Spleen (tissue), 11 donors: Measurements from ENCODE around the gene TPST1. TPM values are rescaled to one million over a fixed set of nuclear protein-coding genes. Genes with fewer than 3 reads are reported as not detected.

ENCODE experiments used
- DNase-seq: peaks from one replicate; pipeline ENCODE4 v3.0.0-alpha.2; 2020
- H3K27ac ChIP-seq, 8 donors: fragments of 200-600 bp; sonication (generic) in 7 of 8; 1 replicate in 4 of 8; 2 replicates in 4 of 8; pipeline versions ENCODE4 v1.5.0 to v1.8.0; 2016 to 2021; ENCODE audit warnings: inconsistent platforms in 4 of 8, mild to moderate bottlenecking in 4 of 8, moderate library complexity in 1 of 8
- H3K27me3 ChIP-seq, 7 donors: fragments of 200-600 bp; sonication (generic) in 6 of 7; replicated peaks in 1 of 7; 1 replicate in 4 of 7; 2 replicates in 3 of 7; pipeline versions ENCODE4 v1.5.0 to v1.8.0; 2016 to 2021; ENCODE audit warnings: inconsistent platforms in 3 of 7, mild to moderate bottlenecking in 1 of 7
- H3K36me3 ChIP-seq, 6 donors: fragments of 200-600 bp; sonication (generic) in 5 of 6; 1 replicate in 4 of 6; 2 replicates in 2 of 6; pipeline versions ENCODE4 v1.5.0 to v1.8.0; 2016 to 2021; ENCODE audit warnings: inconsistent platforms in 2 of 6
- H3K4me1 ChIP-seq, 6 donors: fragments of 200-600 bp; sonication (generic) in 5 of 6; 1 replicate in 3 of 6; 2 replicates in 3 of 6; pipeline versions ENCODE4 v1.5.0 to v1.8.0; 2016 to 2021; ENCODE audit warnings: inconsistent platforms in 3 of 6
- H3K4me3 ChIP-seq, 8 donors: fragments of 200-600 bp; sonication (generic) in 7 of 8; 1 replicate in 4 of 8; 2 replicates in 4 of 8; pipeline versions ENCODE4 v1.5.0 to v1.8.0; 2016 to 2021; ENCODE audit warnings: inconsistent platforms in 4 of 8, mild to moderate bottlenecking in 4 of 8, moderate library complexity in 2 of 8
- H3K9me3 ChIP-seq, 8 donors: fragments of 200-600 bp; sonication (generic) in 7 of 8; 1 replicate in 4 of 8; 2 replicates in 4 of 8; pipeline versions ENCODE4 v1.5.0 to v1.8.0; 2016 to 2021; ENCODE audit warnings: inconsistent platforms in 4 of 8
- CTCF ChIP-seq, 11 experiments: fragments of 200-600 bp in 7 of 11; fragments of 450-650 bp in 4 of 11; sonication (generic) in 4 of 11; IDR thresholded peaks in 8 of 11; conservative IDR thresholded peaks in 3 of 11; 1 replicate in 7 of 11; 2 replicates in 4 of 11; pipeline versions ENCODE4 v1.4.0 to v1.8.0; 2016 to 2021; ENCODE audit warnings: antibody characterized with exemption in 11 of 11, inconsistent platforms in 4 of 11, mild to moderate bottlenecking in 1 of 11
- POLR2A ChIP-seq, 3 donors: fragments of 450-650 bp; IDR thresholded peaks; one replicate each; pipeline ENCODE4 v1.5.1; 2017; ENCODE audit warnings: antibody characterized with exemption in 3 of 3, mild to moderate bottlenecking in 1 of 3
- POLR2AphosphoS5 ChIP-seq, 3 donors: sonication (generic); formaldehyde crosslinking; IDR thresholded peaks; one replicate each; pipeline ENCODE4 v1.5.1; 2017; ENCODE audit warnings: antibody characterized with exemption in 3 of 3
- WGBS, 5 donors: extraction: QIAGEN DNeasy Blood & Tissue Kit in 3 of 5; methylation state at CpG; one replicate each; pipeline versions ENCODE4 v1.1.5 to v1.1.7; 2013 to 2018; 5-methylcytosine and 5-hydroxymethylcytosine counted together
- intact Hi-C: fragments of 100-400 bp; cut with DNase I; formaldehyde crosslinking; loops from one replicate; pipeline ENCODE4 v1.15.0; 2023; ENCODE audit warnings: low total_unique reads
- polyA plus RNA-seq, 3 donors: library from polyadenylated mRNA; stranded (reverse); fragments of 200-250 nt; gene quantifications; one replicate each; pipeline ENCODE4 v1.2.1, GENCODE V29; 2013
- total RNA-seq, 7 donors: library from RNA; depleted of rRNA in 3 of 7; stranded (reverse); fragments of >200 nt in 3 of 7; fragmentation: NEBNext Ultra II Directional in 4 of 7; extraction: Animal tissue kit (Norgen Biotek cat#: 25700) in 4 of 7; gene quantifications; one replicate each; pipeline versions ENCODE4 v1.1.0 to v1.2.1, GENCODE V29; 2016 to 2021
- donor health status: healthy with polysubstance abuse.
- donor health status: DM: no; HTN: no; CAD: no; lungs with moderate emphysema.
- donor health status: DM: no; HTN: no; CAD: no.
- donor health status: Bipolar disorder and iron deficiency.
- donor health status: healthy.
- donor health status: DM: no; HTN: no; CAD: no.
- donor health status: DM: yes; HTN: yes; CAD: no.

TPST1 gene
- total and polyA plus RNA-seq, 10 donors, result 4.8 to 58.5 (median 27.1) TPM

GRCh38 chr7:66356277-66356721 lies 151.2 kb downstream of the TPST1 start:
- H3K27ac ChIP-seq, result no peak overlapping the region
- H3K4me1 ChIP-seq, result peaks cover 0 to 15% (median 0%) of the 10 kb centered on the region in 6 donors
- no peaks in the 10 kb centered on the region for H3K27me3 ChIP-seq
- no peaks in the 10 kb centered on the region for H3K9me3 ChIP-seq
- DNase-seq, result no peak
- WGBS, 5 donors, result 82 to 91% (median 89%) methylated on average over 6 of the region's 6 CpGs
- no peak for TF ChIP-seq CTCF (IDR thresholded peaks at IDR 0.05 in 8 of 11, conservative IDR thresholded peaks at IDR 0.05 in 3 of 11)
- no peak for TF ChIP-seq POLR2A (IDR thresholded peaks at IDR 0.05)
- no peak for TF ChIP-seq POLR2AphosphoS5 (IDR thresholded peaks at IDR 0.05)
- intact Hi-C loops, result no loop called here
- no peak overlapping the region for H3K4me3 ChIP-seq
- peaks cover 0 to 44% (median 0%) of the 10 kb centered on the region in 6 donors for H3K36me3 ChIP-seq

GRCh38 chr7:66357087-66357486 lies 152.0 kb downstream of the TPST1 start:
- TF ChIP-seq CTCF (IDR thresholded peaks at IDR 0.05 in 8 of 11, conservative IDR thresholded peaks at IDR 0.05 in 3 of 11) (no peak), POLR2A (IDR thresholded peaks at IDR 0.05) (no peak), POLR2AphosphoS5 (IDR thresholded peaks at IDR 0.05) (no peak)
- no peak overlapping the region for H3K4me3 ChIP-seq
- peaks cover 0 to 44% (median 0%) of the 10 kb centered on the region in 6 donors for H3K36me3 ChIP-seq
- H3K4me1 ChIP-seq, result peaks cover 0 to 10% (median 0%) of the 10 kb centered on the region in 6 donors
- no peak overlapping the region for H3K27ac ChIP-seq
- H3K9me3 ChIP-seq, result no peaks in the 10 kb centered on the region
- intact Hi-C loops, result no loop called here
- DNase-seq, result no peak
- H3K27me3 ChIP-seq, result no peaks in the 10 kb centered on the region
- WGBS, 5 donors, result 77 to 83% (median 78%) methylated on average over 3 of the region's 3 CpGs

GRCh38 chr7:66359656-66360211 lies 154.6 kb downstream of the TPST1 start:
- Histone ChIP-seq H3K27me3 (no peaks in the 10 kb centered on the region), H3K4me1 (peaks cover 0 to 4% (median 0%) of the 10 kb centered on the region in 6 donors), H3K36me3 (peaks cover 0 to 34% (median 0%) of the 10 kb centered on the region in 6 donors), H3K4me3 (no peak overlapping the region), H3K27ac (peak overlapping the region in 1 of 8 donors; percentile 2), H3K9me3 (no peaks in the 10 kb centered on the region)
- TF ChIP-seq CTCF (IDR thresholded peaks at IDR 0.05 in 8 of 11, conservative IDR thresholded peaks at IDR 0.05 in 3 of 11) (no peak), POLR2A (IDR thresholded peaks at IDR 0.05) (no peak), POLR2AphosphoS5 (IDR thresholded peaks at IDR 0.05) (no peak)
- 55 to 64% (median 59%) methylated on average over 10 to 11 of the region's 11 CpGs for WGBS, 5 donors
- intact Hi-C loops, result no loop called here
- peak; percentile 45 for DNase-seq

- peak; percentile 17 for DNase-seq
- WGBS, 5 donors, result 96 to 98% (median 96%) methylated on average over 4 of the region's 4 CpGs
- Histone ChIP-seq H3K27me3 (no peaks in the 10 kb centered on the region), H3K36me3 (peaks cover 0 to 25% (median 0%) of the 10 kb centered on the region in 6 donors), H3K9me3 (no peaks in the 10 kb centered on the region), H3K27ac (no peak overlapping the region), H3K4me3 (no peak overlapping the region), H3K4me1 (peaks cover 0 to 4% (median 0%) of the 10 kb centered on the region in 6 donors)
- intact Hi-C loops, result no loop called here
- no peak for TF ChIP-seq POLR2A (IDR thresholded peaks at IDR 0.05)
- no peak for TF ChIP-seq CTCF (IDR thresholded peaks at IDR 0.05 in 8 of 11, conservative IDR thresholded peaks at IDR 0.05 in 3 of 11)
- no peak for TF ChIP-seq POLR2AphosphoS5 (IDR thresholded peaks at IDR 0.05)
These were observed 157.0 kb downstream of the TPST1 start for GRCh38 chr7:66362136-66362535.
